Measurements from ENCODE around the gene PEX19. TPM values are rescaled to one million over a fixed set of nuclear protein-coding genes. Genes with fewer than 3 reads are reported as not detected.

The PEX19 gene
- total RNA-seq, 1 donor from 2014 or later: 74.6 TPM

DNA sequence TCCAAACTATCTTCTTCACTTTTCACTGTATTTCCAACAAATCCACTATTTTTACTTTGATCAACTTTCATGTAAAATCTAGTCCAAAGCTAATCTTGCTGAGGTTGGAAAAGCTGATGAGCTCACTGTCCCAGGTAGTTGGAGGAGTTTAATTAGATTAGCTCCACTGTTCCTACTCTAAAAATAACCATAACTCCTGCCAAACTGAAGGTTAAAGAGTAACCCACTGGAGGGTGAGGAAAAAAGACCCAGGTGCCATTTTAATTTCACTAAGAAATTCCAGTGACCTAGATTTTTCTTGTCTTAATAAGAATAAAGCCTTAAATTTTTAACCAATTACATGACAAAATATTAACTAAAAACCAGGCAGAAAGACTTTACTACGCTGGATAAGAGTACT is 37.9 kb downstream of the PEX19 start:
- Histone ChIP-seq H2AFZ (replicated peaks) (no peak overlapping the region), H3K4me3 (no peak overlapping the region), H3K36me3 (peaks cover 11% of the 10 kb centered on the region), H3K4me1 (peaks cover 8% of the 10 kb centered on the region), H3K9me3 (ENCODE audit: low read depth) (no peaks in the 10 kb centered on the region), H4K20me1 (ENCODE audit: low read depth) (peaks cover 71% of the 10 kb centered on the region), H3K79me2 (ENCODE audit: low read depth) (peaks cover 95% of the 10 kb centered on the region), H3K4me2 (no peak overlapping the region), H3K27me3 (no peaks in the 10 kb centered on the region), H3K27ac (peak overlapping the region; percentile 3), H3K9ac (no peak overlapping the region), H3F3A (ENCODE audit: low read depth) (peaks cover under 1% of the 10 kb centered on the region)
- DNase-seq (ENCODE audit: low spot score): no peak
- H3K4me1 Mint-ChIP-seq: peaks cover 18% of the 10 kb centered on the region
- no peak overlapping the region for H3K27ac Mint-ChIP-seq
- peaks cover 3% of the 10 kb centered on the region for H3K36me3 Mint-ChIP-seq
- TF ChIP-seq, protein P1, sequence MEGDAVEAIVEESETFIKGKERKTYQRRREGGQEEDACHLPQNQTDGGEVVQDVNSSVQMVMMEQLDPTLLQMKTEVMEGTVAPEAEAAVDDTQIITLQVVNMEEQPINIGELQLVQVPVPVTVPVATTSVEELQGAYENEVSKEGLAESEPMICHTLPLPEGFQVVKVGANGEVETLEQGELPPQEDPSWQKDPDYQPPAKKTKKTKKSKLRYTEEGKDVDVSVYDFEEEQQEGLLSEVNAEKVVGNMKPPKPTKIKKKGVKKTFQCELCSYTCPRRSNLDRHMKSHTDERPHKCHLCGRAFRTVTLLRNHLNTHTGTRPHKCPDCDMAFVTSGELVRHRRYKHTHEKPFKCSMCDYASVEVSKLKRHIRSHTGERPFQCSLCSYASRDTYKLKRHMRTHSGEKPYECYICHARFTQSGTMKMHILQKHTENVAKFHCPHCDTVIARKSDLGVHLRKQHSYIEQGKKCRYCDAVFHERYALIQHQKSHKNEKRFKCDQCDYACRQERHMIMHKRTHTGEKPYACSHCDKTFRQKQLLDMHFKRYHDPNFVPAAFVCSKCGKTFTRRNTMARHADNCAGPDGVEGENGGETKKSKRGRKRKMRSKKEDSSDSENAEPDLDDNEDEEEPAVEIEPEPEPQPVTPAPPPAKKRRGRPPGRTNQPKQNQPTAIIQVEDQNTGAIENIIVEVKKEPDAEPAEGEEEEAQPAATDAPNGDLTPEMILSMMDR (IDR thresholded peaks at IDR 0.05): no peak
- no peak for TF ChIP-seq EZH2phosphoT487 (IDR thresholded peaks at IDR 0.05)
- TF ChIP-seq EZH2 (IDR thresholded peaks at IDR 0.05): no peak
- H3K9me3 Mint-ChIP-seq: no peaks in the 10 kb centered on the region
- no peak overlapping the region for H3K4me3 Mint-ChIP-seq
- H3K27me3 Mint-ChIP-seq (ENCODE audit: insufficient read depth, low read depth): no peaks in the 10 kb centered on the region

DNA sequence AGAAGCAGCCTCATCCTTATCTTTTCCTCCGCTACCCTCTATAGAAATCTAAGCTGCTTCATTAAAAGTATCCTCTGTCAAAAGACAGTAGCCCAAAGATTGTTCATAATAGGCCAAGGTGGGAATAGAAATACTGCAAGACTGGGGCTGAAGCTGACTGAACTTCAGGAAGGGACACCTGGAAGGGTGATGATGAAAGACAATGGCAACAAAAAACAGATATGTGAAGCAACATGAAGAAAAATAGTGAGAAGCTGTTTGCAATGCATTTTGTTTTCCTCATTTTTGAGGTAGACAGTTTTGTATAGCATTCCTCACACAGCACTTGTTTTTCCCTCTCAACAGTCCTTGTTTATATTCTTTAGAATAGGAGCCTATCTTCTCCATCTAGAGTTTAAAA is 39.5 kb downstream of the PEX19 start:
- Histone ChIP-seq H3K9ac (no peak overlapping the region), H3F3A (ENCODE audit: low read depth) (no peaks in the 10 kb centered on the region), H3K27ac (no peak overlapping the region), H3K79me2 (ENCODE audit: low read depth) (peaks cover 80% of the 10 kb centered on the region), H3K4me1 (peaks cover 8% of the 10 kb centered on the region), H3K4me3 (no peak overlapping the region), H3K9me3 (ENCODE audit: low read depth) (no peaks in the 10 kb centered on the region), H3K36me3 (peaks cover 11% of the 10 kb centered on the region), H2AFZ (replicated peaks) (no peak overlapping the region), H4K20me1 (ENCODE audit: low read depth) (peaks cover 60% of the 10 kb centered on the region), H3K4me2 (no peak overlapping the region), H3K27me3 (no peaks in the 10 kb centered on the region)
- TF ChIP-seq EZH2phosphoT487 (IDR thresholded peaks at IDR 0.05) (no peak), EZH2 (IDR thresholded peaks at IDR 0.05) (no peak)
- TF ChIP-seq, protein P1 (IDR thresholded peaks at IDR 0.05): no peak
- Mint-ChIP-seq H3K9me3 (no peaks in the 10 kb centered on the region), H3K4me1 (peaks cover 15% of the 10 kb centered on the region), H3K27me3 (ENCODE audit: insufficient read depth, low read depth) (no peaks in the 10 kb centered on the region), H3K4me3 (no peak overlapping the region), H3K27ac (no peak overlapping the region), H3K36me3 (peaks cover 8% of the 10 kb centered on the region)
- DNase-seq (ENCODE audit: low spot score): no peak

DNA sequence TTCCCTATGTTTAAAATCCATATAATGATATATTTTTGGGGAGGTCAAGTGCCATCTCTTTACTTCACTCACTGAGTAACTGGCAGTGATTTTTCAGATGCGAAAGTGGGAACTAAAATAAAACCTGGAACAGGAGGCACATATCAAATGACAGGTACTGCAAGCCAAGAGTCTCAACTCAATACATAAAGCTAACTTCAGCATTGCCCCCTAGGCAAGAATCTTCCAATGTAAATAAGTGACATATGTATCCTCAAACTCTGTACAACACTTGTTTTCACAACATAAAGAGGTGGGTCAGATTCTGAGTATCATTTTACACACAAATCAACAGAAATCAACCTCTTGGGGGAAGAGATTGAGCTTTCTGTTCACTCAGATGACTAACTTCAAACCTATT is 40.7 kb downstream of the PEX19 start:
- Histone ChIP-seq H3K4me2 (no peak overlapping the region), H3K4me1 (peaks cover 8% of the 10 kb centered on the region), H3K79me2 (ENCODE audit: low read depth) (peaks cover 68% of the 10 kb centered on the region), H3K27me3 (no peaks in the 10 kb centered on the region), H3K9ac (no peak overlapping the region), H2AFZ (replicated peaks) (no peak overlapping the region), H3K27ac (no peak overlapping the region), H3K9me3 (ENCODE audit: low read depth) (no peaks in the 10 kb centered on the region), H3K4me3 (no peak overlapping the region), H3F3A (ENCODE audit: low read depth) (no peaks in the 10 kb centered on the region), H3K36me3 (peaks cover 14% of the 10 kb centered on the region), H4K20me1 (ENCODE audit: low read depth) (peaks cover 62% of the 10 kb centered on the region)
- no peak overlapping the region for H3K27ac Mint-ChIP-seq
- TF ChIP-seq, protein P1 (IDR thresholded peaks at IDR 0.05): no peak
- TF ChIP-seq EZH2 (IDR thresholded peaks at IDR 0.05) (no peak), EZH2phosphoT487 (IDR thresholded peaks at IDR 0.05) (no peak)
- H3K27me3 Mint-ChIP-seq (ENCODE audit: insufficient read depth, low read depth): no peaks in the 10 kb centered on the region
- no peak for DNase-seq (ENCODE audit: low spot score)
- no peaks in the 10 kb centered on the region for H3K9me3 Mint-ChIP-seq
- H3K36me3 Mint-ChIP-seq: peaks cover 14% of the 10 kb centered on the region
- H3K4me3 Mint-ChIP-seq: no peak overlapping the region
- H3K4me1 Mint-ChIP-seq: peaks cover 15% of the 10 kb centered on the region

All from neural progenitor cell (in vitro differentiated cells).